Sigmoid colon (tissue), 4 donors: ENCODE results near the gene ICE2.

Experiments
- POLR2A ChIP-seq, 2 donors: fragments of 450-650 bp; IDR thresholded peaks; one replicate each; pipeline ENCODE4 v1.6.1; 2016; ENCODE audit warnings: antibody characterized with exemption in 2 of 2, mild to moderate bottlenecking in 2 of 2, moderate library complexity in 2 of 2
- POLR2AphosphoS5 ChIP-seq, 4 donors: sonication (generic); formaldehyde crosslinking; IDR thresholded peaks; one replicate each; pipeline ENCODE4 v1.6.1; 2017; ENCODE audit warnings: antibody characterized with exemption in 4 of 4
- TF ChIP-seq, protein P1 (sequence below), 4 experiments: fragments of 450-650 bp in 3 of 4; fragments of 200-600 bp in 1 of 4; IDR thresholded peaks; one replicate each; pipeline ENCODE4 v1.5.1; 2016 to 2019; ENCODE audit warnings: antibody characterized with exemption in 4 of 4, mild to moderate bottlenecking in 3 of 4, moderate library complexity in 2 of 4

DNA sequence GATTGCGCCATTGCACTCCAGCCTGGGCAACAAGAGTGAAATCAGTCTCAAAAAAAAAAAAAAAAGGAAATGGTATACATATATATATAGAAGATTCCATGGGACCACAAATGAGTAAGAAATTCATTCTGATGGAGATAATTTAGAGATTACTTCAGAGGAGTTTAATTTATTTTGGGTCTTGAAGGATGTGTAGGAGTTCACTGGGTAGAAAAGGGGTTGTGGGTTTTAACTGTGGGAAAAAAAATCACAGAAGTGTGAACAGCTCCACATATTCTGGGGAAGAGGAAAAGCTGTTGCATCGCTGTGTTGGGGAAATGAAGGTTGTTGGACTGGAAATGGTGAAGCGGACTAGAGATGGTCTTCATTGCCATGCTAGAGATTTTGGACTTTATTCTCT is 4.1 kb upstream of the ICE2 start:
- TF ChIP-seq, protein P1, sequence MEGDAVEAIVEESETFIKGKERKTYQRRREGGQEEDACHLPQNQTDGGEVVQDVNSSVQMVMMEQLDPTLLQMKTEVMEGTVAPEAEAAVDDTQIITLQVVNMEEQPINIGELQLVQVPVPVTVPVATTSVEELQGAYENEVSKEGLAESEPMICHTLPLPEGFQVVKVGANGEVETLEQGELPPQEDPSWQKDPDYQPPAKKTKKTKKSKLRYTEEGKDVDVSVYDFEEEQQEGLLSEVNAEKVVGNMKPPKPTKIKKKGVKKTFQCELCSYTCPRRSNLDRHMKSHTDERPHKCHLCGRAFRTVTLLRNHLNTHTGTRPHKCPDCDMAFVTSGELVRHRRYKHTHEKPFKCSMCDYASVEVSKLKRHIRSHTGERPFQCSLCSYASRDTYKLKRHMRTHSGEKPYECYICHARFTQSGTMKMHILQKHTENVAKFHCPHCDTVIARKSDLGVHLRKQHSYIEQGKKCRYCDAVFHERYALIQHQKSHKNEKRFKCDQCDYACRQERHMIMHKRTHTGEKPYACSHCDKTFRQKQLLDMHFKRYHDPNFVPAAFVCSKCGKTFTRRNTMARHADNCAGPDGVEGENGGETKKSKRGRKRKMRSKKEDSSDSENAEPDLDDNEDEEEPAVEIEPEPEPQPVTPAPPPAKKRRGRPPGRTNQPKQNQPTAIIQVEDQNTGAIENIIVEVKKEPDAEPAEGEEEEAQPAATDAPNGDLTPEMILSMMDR (IDR thresholded peaks at IDR 0.05), result no peak
- TF ChIP-seq POLR2AphosphoS5 (IDR thresholded peaks at IDR 0.05), result no peak
- no peak for TF ChIP-seq POLR2A (IDR thresholded peaks at IDR 0.05)
